GM19239 (cell line): ENCODE results near the gene ACAP1.
"Not testable (repeated sequence)": the region's sequence is repeated elsewhere in the genome, so short reads cannot be mapped to it uniquely, and the experiment has no call there.

Experiments
- DNase-seq: peaks from one replicate; pipeline ENCODE4 v3.0.0; 2011; ENCODE audit warnings: low spot score; ENCODE audit not compliant: insufficient read length
- FAIRE-seq: peaks from 2 replicates; lab custom pipeline; 2011; peaks lifted over from hg19 to GRCh38; lab: Jason Lieb, UNC

The ACAP1 gene

DNA sequence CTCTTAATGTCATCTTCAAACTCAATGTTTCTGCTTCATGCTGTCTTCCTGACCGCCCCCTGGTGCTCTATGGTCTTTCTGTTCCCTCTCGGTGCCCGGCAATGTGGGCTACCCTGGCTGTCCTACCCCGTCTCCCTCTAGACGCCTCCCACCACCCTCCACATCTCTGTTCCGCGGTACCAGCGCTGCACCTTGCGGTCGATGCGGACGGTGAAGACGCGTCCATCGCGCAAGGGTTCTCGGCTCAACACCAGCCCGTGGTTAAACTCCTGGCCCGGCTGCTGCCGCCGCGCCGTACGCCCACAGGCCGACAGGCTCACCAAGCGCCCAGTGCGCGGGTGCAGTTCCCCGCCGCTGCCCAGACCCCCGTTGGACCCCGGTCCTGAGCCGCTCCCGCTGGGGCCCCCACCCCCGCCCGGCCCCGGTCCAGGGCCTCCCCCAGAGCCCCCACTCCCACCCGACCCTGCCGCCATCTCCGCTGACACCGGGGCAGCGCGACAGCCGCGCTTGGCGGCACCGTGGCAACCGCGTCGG, 7.4 kb upstream of the ACAP1 start, which contains the start of gene NEURL4:
Gene NEURL4 (minus strand): TSS at position 496 of the 534 bp plus-strand sequence. CDS start 23 bp downstream, at position 473.
- FAIRE-seq (no peak), DNase-seq (no peak)

DNA sequence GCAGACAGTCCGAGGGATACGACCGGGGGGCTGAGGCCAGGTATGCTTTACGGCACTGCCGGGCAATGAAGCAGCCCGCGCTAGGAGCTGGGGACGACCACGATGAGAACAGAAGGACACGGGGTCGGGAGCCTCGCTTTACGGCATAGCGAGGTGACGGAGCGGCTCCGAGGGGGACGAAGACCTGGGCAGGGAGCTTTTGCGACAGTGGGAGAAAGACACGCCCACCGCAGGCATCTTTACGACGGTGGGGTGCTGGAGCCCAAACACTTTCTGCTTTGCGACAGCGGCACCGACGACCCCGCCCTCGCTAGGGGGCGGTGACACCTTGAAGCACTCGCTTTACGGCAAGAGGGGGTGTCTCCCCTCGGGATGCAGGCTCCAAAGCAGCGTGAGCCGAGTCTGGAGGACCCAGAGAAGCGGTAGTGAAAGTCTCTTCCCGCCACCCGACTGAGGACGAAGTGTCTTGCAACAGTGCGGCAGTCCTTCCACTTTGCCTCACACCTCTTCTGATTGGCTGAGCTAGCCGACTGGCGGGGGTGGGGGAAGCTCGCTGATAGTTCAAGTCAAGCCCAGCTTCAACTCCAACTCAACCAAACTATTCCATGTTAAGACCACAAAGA, 6.8 kb upstream of the ACAP1 start:
- FAIRE-seq (peak; percentile 98), DNase-seq (peak; percentile 96)

DNA sequence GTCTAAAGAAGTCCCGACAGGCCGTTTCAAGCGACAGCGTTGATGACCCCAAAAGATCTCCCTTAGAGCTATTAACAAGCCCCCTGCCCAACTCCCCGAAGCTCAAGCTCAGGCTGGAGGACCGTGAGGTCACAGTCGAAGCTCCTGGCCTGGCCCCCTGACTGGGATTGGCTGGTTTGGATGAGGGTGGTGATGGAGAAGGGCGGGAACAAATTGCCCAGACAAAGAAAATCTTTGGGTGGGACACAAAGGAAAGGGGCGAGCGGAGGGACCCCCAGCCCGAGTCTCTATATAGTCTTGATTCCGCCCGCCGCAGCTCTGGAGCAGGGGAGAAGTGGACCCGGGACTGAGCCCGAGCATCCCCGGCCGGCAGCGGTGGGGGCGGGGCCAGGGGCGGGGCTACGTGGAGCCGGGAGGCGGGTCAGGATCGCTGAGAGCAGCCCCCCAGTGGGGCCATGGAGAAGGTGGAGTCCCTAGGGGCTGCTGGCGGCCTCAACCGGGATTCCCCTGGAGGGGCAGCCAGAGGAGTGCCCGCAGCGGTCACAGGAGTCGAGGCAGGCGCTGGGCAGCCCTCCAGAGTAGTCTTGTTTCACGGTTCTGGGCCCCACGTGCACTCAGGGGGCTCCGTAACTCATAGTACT, 6.2 kb upstream of the ACAP1 start:
- DNase-seq, result peak; percentile 61
- no peak for FAIRE-seq

DNA sequence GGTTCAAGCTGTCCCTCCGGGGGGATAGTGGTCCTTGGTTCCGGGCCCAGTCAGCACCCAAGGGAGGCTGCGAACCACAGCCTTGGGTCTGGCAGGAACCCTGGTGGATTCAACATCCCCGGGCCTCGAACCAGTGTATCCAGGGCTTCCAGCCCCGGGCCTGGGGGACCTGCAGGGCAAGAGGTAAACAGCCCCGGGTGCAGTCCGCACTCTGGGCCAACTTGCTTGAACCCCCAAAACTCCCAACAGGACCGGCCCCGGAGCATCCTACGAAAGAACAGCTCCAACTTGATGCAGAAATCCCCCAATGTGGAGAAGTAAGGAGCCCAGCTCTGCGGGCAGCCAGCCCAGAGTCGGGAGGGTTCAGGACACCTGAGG, 5.7 kb upstream of the ACAP1 start:
- FAIRE-seq (no peak), DNase-seq (no peak)

DNA sequence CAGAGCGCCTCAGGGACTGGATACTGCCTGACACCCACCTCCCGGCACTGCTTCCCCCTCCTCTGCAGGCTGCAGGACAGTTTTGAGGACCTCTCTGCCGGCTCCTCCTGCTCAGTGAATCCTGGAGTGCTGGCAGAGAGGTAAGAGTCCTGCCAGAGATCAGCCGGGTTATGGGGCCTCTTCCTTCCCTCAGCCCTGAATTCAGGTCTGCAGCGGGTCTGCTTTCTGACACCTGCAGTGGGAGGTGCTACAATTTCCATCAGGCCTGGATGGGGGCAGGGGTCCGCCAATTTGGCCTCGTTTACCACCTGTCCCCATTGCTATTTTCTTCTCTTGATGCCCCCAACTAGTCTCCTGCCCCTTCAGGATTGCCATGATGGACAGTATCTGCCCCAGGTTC, 4.2 kb upstream of the ACAP1 start:
- FAIRE-seq (no peak), DNase-seq (no peak)

DNA sequence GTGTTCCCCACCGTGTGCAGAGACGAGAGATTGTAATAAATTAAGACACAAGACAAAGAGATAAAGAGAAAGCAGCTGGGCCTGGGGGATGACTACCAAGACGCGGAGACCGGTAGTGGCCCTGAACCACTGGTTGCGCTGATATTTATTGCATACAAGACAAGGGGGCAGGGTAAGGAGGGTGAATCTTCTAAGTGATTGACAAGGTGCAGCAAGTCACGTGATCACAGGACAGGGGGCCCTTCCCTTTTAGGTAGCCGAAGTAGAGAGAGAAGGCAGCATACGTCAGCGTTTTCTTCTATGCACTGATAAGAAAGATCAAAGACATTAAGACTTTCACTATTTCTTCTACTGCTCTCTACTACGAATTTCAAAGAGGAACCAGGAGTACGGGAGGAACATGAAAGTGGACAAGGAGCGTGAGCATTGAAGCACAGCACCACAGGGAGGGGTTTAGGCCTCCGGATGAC, 3.7 kb upstream of the ACAP1 start:
- peak; percentile 66 for FAIRE-seq

DNA sequence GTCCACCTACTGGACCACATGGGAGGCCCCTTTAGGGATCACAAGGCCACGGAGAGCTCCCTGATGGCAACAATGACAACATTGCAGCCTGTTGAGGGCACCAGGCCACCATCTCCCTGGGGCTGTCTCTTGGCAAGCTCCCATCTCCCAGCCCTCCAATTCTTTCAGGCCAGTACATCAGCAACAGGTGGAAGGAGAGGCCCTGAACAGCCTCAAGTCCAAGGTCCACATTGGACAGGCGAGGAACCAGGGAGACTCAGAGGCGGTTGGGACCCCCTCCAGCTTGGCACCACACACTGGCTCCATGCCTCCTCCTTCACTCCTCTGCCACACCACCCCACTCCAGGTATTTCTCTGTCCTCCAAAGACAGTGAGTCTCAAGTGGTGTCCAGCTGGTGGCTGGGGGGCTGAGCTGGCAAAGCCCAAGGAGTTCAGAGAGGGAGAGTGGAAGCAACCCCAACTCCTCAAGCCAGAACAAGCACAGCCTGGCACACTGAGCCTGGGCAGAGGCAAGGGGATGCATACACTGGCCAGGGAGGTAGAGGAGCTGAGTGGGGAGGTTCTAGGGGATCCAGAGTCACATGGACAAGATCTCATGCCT, 1.3 kb upstream of the ACAP1 start:
- no peak for FAIRE-seq
- DNase-seq, result no peak

More for the DNA sequence above, 3.7 kb upstream of the ACAP1 start:
- not testable (repeated sequence) for DNase-seq

DNA sequence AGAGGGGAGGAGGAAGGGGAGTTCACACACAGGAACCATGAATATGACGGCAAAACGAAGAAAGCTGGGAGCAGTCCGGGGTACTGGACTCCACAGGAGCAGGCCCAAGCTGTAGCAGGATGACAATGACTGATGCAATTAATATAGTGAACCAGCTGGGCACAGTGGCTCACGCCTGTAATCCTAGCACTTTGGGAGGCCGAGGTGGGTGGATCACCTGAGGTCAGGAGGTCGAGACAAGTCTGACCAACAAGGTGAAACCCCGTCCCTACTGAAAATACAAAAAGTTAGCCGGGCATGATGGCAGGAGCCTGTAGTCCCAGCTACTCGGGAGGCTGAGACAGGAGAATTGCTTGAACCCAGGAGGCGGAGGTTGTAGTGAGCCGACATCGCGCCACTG, 564 bp upstream of the ACAP1 start:
- DNase-seq, FAIRE-seq: not testable (repeated sequence)

DNA sequence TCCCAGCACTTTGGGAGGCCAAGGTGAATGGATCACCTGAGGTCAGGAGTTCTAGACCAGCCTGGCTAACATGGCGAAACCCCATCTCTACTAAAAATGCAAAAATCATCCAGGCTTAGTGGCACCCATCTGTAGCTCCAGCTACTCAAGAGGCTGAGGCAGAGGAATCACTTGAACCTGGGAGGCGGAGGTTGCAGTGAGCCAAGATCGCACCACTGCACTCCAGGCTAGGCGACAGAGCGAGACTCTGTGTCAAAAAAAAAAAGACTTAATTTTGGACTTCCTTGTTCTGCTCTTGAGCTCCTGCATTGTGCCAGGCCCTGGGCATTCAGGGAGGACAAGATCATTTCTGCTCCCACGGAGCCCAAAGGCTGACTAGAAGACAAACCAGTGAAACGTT, 1.3 kb downstream of the ACAP1 start:
- FAIRE-seq, DNase-seq: not testable (repeated sequence)

DNA sequence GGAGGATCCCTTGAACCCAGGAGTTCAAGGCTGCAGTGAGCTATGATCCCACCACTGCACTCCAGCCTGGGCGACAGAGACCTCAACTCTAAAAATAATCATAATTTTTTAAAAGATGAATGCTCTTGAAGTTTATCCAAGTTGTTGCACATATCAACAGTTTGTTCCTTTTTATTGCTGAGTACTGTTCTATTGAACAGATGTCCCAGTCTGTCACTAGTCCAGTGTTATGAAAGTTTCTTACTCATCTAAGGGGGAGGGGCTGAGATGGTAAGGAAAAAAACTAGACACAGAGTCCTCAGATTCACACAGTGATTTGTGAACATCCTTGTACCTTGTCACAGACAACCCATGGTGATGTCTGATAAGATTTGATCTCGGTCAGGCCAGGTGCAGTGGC, 3.9 kb downstream of the ACAP1 start:
- no peak for FAIRE-seq
- no peak for DNase-seq

DNA sequence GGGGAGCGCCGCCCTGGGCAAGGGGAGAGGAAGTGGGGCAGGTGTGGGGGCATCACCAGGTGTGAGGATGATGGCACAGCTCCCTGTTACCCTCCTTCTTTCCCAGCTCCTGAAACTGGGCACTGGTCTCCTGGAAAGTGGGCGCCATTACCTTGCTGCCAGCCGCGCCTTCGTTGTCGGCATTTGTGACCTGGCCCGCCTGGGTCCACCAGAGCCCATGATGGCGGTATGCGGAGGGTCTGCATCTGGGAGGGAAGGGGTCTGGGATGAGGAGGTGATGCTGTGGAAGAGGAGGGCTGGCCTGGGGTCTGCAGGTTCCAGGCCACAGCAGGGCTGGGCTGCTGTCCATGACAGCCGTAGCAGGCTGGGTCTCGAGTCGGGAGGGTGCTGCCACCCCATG, 5.5 kb downstream of the ACAP1 start:
- no peak for FAIRE-seq
- no peak for DNase-seq

DNA sequence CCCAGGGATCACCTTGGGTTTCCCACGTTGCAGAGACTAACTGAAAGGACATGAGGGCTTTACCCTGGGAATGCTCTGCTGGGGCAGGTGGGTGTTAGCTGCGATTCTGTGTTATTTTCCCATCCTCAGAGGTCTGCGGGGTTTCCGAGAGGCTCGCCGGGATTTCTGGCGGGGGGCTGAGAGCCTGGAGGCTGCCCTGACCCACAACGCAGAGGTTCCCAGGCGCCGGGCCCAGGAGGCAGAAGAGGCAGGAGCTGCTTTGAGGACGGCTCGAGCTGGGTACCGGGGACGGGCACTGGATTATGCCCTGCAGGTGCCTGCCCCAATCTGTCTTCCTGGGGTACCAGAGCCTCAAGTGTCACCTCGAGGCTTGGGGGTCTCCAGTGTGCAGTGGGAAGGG, 6.9 kb downstream of the ACAP1 start:
- FAIRE-seq (no peak), DNase-seq (no peak)

DNA sequence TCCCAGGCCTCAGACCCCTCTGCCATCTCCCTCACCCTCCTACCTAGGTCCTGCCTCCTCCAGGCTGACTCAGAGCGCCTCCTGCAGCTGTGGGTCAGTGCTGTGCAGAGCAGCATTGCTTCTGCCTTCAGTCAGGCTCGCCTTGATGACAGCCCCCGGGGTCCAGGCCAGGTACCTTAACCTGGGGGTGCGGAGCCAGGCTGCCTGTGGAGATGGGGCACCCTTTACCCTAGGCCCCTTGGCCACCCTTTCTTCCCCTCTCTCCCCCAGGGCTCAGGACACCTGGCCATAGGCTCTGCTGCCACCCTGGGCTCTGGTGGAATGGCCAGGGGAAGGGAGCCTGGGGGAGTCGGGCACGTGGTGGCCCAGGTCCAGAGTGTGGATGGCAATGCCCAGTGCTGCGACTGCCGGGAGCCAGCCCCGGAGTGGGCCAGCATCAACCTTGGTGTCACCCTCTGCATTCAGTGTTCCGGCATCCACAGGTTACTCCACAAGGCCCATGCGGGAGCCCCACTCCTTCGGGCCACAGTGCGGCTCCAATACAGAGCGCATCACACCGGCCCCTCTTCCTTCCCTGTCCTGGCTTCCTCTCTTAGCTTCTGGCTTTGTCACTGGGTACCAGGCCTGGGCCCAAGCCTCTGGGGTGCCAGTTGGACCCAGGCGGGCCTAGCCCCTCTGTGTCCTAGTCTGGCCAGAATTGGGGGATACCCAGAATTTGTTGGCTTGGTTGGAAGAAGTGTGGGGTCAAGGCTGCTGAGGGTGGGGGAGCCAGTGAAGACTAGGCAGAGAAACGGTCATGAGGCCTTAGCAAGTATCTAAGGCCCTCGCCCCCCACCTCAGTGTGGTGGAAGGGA, 10.7 kb downstream of the ACAP1 start:
- DNase-seq (no peak), FAIRE-seq (no peak)

DNA sequence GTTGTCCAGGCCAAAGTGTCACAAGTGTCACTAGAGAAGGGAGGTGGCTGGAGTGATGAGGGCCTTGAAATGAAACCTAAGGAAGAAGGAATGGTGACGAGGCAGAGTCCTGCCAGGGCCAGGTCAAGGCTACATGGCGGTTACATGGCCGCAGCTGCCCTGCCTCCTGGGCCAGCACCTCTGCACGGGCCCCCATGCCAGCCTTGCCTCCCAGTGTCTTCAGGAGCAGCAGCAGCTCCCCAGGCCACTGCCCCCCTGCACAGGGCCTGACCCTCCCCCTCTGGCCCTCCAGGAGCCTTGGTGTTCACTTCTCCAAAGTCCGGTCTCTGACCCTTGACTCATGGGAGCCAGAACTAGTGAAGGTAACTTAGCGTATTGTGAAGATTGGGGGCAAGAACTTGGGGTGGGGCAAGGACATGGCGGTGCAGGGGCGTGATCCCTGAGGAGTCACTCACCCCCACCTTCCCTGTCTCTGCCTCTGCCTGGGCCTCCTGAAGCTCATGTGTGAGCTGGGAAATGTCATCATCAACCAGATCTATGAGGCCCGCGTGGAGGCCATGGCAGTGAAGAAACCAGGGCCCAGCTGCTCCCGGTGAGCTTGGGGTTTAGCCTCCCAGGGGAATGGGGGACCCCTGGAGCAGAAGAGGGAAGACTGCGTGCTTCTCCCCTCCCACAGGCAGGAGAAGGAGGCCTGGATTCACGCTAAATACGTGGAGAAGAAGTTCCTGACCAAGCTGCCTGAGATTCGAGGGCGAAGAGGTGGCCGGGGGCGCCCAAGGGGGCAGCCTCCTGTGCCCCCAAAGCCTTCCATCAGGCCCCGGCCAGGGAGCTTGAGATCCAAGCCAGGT, 11.5 kb downstream of the ACAP1 start:
- FAIRE-seq, result no peak
- no peak for DNase-seq

DNA sequence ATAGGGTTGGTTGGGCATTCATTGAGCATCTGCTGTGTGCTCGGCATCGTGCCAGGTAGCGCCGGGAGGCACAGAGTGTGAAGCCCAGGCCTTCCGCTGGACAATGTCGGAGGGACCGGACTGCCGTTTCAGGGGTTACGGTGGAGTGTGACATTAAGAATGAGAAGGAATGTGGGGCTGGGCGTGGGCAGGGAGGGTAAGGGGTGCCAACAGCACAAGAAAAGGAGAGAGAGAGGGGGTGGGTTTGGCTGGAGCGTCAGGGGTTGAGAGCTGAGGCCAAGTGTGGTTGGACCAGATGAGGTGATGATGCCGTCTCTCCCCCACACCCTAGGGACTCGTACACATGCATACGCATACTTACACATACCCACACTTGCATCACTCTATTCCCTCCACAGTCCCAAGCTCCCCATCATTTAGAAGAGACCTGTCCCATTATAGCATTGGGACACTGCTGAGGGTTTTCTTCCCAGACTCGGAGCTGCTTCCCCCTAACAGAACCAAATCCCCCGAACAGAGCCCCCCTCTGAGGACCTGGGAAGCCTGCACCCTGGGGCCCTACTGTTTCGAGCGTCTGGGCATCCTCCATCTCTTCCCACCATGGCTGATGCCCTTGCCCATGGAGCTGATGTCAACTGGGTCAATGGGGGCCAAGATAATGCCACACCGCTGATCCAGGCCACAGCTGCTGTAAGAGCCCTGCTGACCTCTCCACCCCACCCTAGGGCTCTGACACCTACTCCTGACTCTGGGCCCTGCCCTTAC, 12.3 kb downstream of the ACAP1 start:
- FAIRE-seq (no peak), DNase-seq (no peak)

DNA sequence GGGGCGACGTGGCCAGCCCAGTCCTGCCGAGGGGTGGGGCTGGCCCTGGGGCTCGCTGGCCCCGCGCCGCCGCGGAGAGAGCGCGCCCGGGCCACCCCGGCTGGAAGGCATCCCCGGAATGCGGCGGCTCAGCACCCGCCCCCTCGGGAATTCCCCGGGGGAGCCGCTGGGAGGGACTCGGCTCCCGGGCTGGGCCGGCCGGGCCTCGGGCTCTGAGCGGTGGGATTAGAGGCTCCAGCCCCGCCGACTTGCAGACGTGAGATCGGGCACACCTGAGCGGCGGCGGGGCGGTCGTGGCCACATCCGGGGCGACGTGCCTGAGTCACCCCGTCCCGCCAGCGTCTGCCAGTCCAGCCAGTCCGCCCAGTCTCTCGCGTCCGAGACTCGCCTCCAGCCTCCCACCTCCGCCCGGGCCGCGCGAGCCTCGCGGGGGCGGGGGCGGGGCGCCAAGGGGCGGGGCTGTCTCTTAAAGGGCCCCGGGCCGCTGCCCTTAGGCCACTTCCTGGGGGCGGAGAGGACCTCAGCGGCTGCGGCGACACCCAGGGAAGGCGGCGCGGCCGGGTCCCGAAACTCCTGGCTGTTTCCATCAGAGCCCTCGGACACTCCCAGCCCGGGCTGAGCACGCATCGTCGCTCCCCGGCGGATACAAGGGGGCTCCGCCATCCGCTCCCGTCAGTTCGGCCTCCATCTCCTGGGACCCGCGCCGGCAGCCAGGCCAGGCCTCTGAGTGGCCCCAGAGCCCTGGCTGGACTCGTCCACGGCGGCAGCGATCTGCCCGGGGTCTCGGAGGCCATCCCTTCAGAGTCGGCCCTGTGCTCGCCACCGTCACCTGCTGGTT, 15.6 kb downstream of the ACAP1 start, which contains the start of gene KCTD11:
Gene KCTD11 (plus strand): TSS at position 498 of the 838 bp plus-strand sequence.
- FAIRE-seq (peak; percentile 83), DNase-seq (peak; percentile 95)

DNA sequence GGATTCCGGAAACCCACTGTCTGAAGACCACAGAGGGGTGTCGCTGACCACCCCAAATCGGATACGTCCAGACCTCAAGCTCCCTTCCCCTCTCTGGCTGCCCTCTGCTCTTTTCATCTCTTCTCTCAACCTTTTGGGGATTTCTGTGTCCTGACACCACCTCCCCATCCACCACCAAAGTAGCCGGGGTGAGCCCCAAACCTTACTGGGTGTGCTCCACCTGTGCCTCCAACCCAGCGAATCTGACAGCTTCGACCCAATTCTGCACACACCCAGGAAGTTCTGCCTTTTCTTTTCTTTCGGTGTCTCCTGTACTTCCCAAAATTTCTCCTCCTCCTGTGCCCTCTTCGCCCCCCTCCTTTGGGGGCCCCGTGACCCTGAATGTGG, 16.2 kb downstream of the ACAP1 start:
- DNase-seq (no peak), FAIRE-seq (no peak)
